Astrocyte (in vitro differentiated cells and primary cell): Measurements from ENCODE around the gene CTNNA2. TPM values are rescaled to one million over a fixed set of nuclear protein-coding genes. Genes with fewer than 3 reads are reported as not detected.

Source experiments
- DNase-seq: peaks from one replicate; pipeline ENCODE4 v3.0.0-alpha.2; 2010; ENCODE audit warnings: low read depth
- FAIRE-seq: peaks from 2 replicates; lab custom pipeline; 2011; peaks lifted over from hg19 to GRCh38; lab: Jason Lieb, UNC
- H2AFZ ChIP-seq: 2 replicates; pipeline ENCODE4 v1.6.0; 2012; ENCODE audit warnings: low read depth, low read length, inconsistent platforms
- H3K27ac ChIP-seq: 2 replicates; pipeline ENCODE4 v1.5.1; 2011; ENCODE audit warnings: low read depth, low read length, inconsistent platforms
- H3K27me3 ChIP-seq: 2 replicates; pipeline ENCODE4 v1.6.0; 2011; ENCODE audit warnings: low read length, inconsistent platforms; ENCODE audit not compliant: insufficient read depth
- H3K36me3 ChIP-seq: 2 replicates; pipeline ENCODE4 v1.5.1; 2011; ENCODE audit warnings: low read length, inconsistent platforms; ENCODE audit not compliant: insufficient read depth
- H3K4me1 ChIP-seq: 2 replicates; pipeline ENCODE4 v1.5.1; 2011; ENCODE audit warnings: low read length, inconsistent platforms; ENCODE audit not compliant: insufficient read depth
- H3K4me2 ChIP-seq: 2 replicates; pipeline ENCODE4 v1.6.0; 2012; ENCODE audit warnings: low read length, inconsistent platforms
- H3K4me3 ChIP-seq: 2 replicates; pipeline ENCODE4 v1.5.1; 2011; ENCODE audit warnings: low read depth, mild to moderate bottlenecking, low read length, inconsistent platforms; ENCODE audit not compliant: insufficient read depth
- H3K79me2 ChIP-seq: 2 replicates; pipeline ENCODE4 v1.6.0; 2012; ENCODE audit warnings: mild to moderate bottlenecking, low read length, inconsistent platforms; ENCODE audit not compliant: insufficient read depth
- H3K9ac ChIP-seq: 2 replicates; pipeline ENCODE4 v1.6.0; 2012; ENCODE audit warnings: mild to moderate bottlenecking, low read length, inconsistent platforms
- H3K9me3 ChIP-seq: 2 replicates; pipeline ENCODE4 v1.5.1; 2012; ENCODE audit warnings: low read depth, mild to moderate bottlenecking, low read length, inconsistent platforms; ENCODE audit not compliant: insufficient read depth
- H4K20me1 ChIP-seq: 2 replicates; pipeline ENCODE4 v1.6.0; 2012; ENCODE audit warnings: low read length, inconsistent platforms; ENCODE audit not compliant: insufficient read depth
- H3K27ac Mint-ChIP-seq: one replicate; pipeline ENCODE4 v1.8.0; 2021; ENCODE audit warnings: mild to moderate bottlenecking, mixed read lengths; ENCODE audit not compliant: unreplicated experiment
- H3K27me3 Mint-ChIP-seq: one replicate; pipeline ENCODE4 v1.8.0; 2021; ENCODE audit warnings: low read depth, mixed read lengths; ENCODE audit not compliant: unreplicated experiment
- H3K36me3 Mint-ChIP-seq: one replicate; pipeline ENCODE4 v1.8.0; 2021; ENCODE audit warnings: low read depth, mixed read lengths; ENCODE audit not compliant: unreplicated experiment
- H3K4me1 Mint-ChIP-seq: one replicate; pipeline ENCODE4 v1.8.0; 2021; ENCODE audit warnings: low read depth, mixed read lengths; ENCODE audit not compliant: unreplicated experiment
- H3K4me3 Mint-ChIP-seq: one replicate; pipeline ENCODE4 v1.8.0; 2021; ENCODE audit warnings: mild to moderate bottlenecking, moderate library complexity, mixed read lengths; ENCODE audit not compliant: unreplicated experiment
- H3K9me3 Mint-ChIP-seq: one replicate; pipeline ENCODE4 v1.8.0; 2021; ENCODE audit warnings: mild to moderate bottlenecking, mixed read lengths; ENCODE audit not compliant: unreplicated experiment
- EZH2 ChIP-seq: IDR thresholded peaks from 2 replicates; pipeline ENCODE4 v1.6.1; 2012; ENCODE audit warnings: mild to moderate bottlenecking, low read length, inconsistent platforms; ENCODE audit not compliant: insufficient read depth
- total RNA-seq: library from RNA; stranded (reverse); gene quantifications from 2 replicates; pipeline ENCODE4 v1.2.1, GENCODE V29; 2021
- TF ChIP-seq, protein P1 (sequence below): IDR thresholded peaks from 2 replicates; pipeline ENCODE4 v1.5.1; 2011; ENCODE audit warnings: low read depth, mild to moderate bottlenecking, inconsistent platforms, low read length, moderate library complexity; ENCODE audit not compliant: insufficient read depth

CTNNA2 gene
- total RNA-seq, 1 donor from 2014 or later: 3.9 TPM

DNA sequence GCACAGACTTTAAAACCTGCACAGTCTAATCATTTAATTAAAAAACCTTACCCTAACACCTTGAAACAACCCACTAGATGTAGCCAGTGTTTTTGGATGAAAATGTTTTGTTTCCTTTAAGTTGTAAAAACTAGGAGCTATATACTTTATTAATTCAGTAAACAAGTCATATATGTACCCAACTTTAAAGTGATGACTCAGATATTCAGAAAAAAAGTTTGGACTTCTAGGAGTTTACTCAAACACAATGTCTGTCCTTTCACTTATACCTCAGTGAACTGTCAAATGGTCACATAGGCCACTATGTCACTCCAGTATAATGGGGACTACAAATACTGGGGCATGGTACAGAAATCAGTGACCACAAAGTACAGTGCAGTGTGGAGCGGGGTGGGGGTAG is 431.4 kb downstream of the CTNNA2 start:
- Mint-ChIP-seq H3K36me3 (no peaks in the 10 kb centered on the region), H3K27ac (no peak overlapping the region), H3K27me3 (no peaks in the 10 kb centered on the region), H3K4me3 (no peak overlapping the region), H3K4me1 (no peaks in the 10 kb centered on the region), H3K9me3 (no peaks in the 10 kb centered on the region)
- FAIRE-seq (no peak), DNase-seq (no peak)
- Histone ChIP-seq H3K36me3 (no peaks in the 10 kb centered on the region), H3K4me3 (no peak overlapping the region), H2AFZ (no peak overlapping the region), H3K9ac (no peak overlapping the region), H3K79me2 (no peaks in the 10 kb centered on the region), H3K9me3 (no peaks in the 10 kb centered on the region), H4K20me1 (no peaks in the 10 kb centered on the region), H3K4me1 (no peaks in the 10 kb centered on the region), H3K27me3 (no peaks in the 10 kb centered on the region), H3K27ac (no peak overlapping the region), H3K4me2 (no peak overlapping the region)
- TF ChIP-seq, protein P1, sequence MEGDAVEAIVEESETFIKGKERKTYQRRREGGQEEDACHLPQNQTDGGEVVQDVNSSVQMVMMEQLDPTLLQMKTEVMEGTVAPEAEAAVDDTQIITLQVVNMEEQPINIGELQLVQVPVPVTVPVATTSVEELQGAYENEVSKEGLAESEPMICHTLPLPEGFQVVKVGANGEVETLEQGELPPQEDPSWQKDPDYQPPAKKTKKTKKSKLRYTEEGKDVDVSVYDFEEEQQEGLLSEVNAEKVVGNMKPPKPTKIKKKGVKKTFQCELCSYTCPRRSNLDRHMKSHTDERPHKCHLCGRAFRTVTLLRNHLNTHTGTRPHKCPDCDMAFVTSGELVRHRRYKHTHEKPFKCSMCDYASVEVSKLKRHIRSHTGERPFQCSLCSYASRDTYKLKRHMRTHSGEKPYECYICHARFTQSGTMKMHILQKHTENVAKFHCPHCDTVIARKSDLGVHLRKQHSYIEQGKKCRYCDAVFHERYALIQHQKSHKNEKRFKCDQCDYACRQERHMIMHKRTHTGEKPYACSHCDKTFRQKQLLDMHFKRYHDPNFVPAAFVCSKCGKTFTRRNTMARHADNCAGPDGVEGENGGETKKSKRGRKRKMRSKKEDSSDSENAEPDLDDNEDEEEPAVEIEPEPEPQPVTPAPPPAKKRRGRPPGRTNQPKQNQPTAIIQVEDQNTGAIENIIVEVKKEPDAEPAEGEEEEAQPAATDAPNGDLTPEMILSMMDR: no peak
- TF ChIP-seq EZH2: no peak

- Histone ChIP-seq H2AFZ (no peak overlapping the region), H3K9me3 (no peaks in the 10 kb centered on the region), H3K27me3 (no peaks in the 10 kb centered on the region), H4K20me1 (no peaks in the 10 kb centered on the region), H3K36me3 (no peaks in the 10 kb centered on the region), H3K79me2 (no peaks in the 10 kb centered on the region), H3K4me3 (no peak overlapping the region), H3K4me1 (no peaks in the 10 kb centered on the region), H3K9ac (no peak overlapping the region), H3K4me2 (no peak overlapping the region), H3K27ac (no peak overlapping the region)
- Mint-ChIP-seq H3K36me3 (no peaks in the 10 kb centered on the region), H3K27me3 (no peaks in the 10 kb centered on the region), H3K4me3 (no peak overlapping the region), H3K27ac (no peak overlapping the region), H3K9me3 (no peaks in the 10 kb centered on the region), H3K4me1 (no peaks in the 10 kb centered on the region)
- DNase-seq (no peak), FAIRE-seq (no peak)
- TF ChIP-seq EZH2: no peak
- TF ChIP-seq, protein P1: no peak
These were observed 433.0 kb downstream of the CTNNA2 start for GRCh38 chr2:79945653-79946445.

DNA sequence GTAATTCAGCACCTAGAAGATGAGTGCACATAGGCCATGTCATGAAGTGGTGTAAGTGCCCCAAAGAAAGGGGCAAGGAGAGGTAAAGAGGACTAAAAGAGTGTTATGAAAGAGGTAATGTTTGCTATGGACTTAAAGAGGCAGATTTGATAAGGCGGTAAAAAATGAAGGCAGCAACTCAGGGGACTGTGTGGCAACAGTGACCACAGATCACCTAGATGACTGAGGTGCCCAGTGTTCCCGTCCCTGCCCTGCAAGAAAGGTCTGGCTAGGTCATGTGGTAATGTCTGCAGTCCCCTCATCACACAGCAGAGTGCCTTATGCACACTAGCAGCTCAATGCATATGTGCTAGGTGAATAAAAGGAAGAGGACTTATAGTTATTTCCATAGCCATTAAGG is 434.9 kb downstream of the CTNNA2 start:
- H3K36me3 Mint-ChIP-seq: no peaks in the 10 kb centered on the region
- Histone ChIP-seq H3K36me3 (no peaks in the 10 kb centered on the region), H3K9me3 (no peaks in the 10 kb centered on the region), H3K4me1 (no peaks in the 10 kb centered on the region), H3K27me3 (no peaks in the 10 kb centered on the region), H3K9ac (no peak overlapping the region), H3K79me2 (no peaks in the 10 kb centered on the region), H3K4me3 (no peak overlapping the region), H2AFZ (no peak overlapping the region), H3K4me2 (no peak overlapping the region), H3K27ac (no peak overlapping the region), H4K20me1 (no peaks in the 10 kb centered on the region)
- no peak overlapping the region for H3K4me3 Mint-ChIP-seq
- no peak for DNase-seq
- H3K9me3 Mint-ChIP-seq: no peaks in the 10 kb centered on the region
- H3K4me1 Mint-ChIP-seq: no peaks in the 10 kb centered on the region
- no peaks in the 10 kb centered on the region for H3K27me3 Mint-ChIP-seq
- TF ChIP-seq EZH2: no peak
- TF ChIP-seq, protein P1: no peak
- FAIRE-seq: no peak
- H3K27ac Mint-ChIP-seq: no peak overlapping the region
